Esophagus (tissue), 2 donors: ENCODE results near the gene SUMF2. TPM values are rescaled to one million over a fixed set of nuclear protein-coding genes. Genes with fewer than 3 reads are reported as not detected.
"Not testable (repeated sequence)": the region's sequence is repeated elsewhere in the genome, so short reads cannot be mapped to it uniquely, and the experiment has no call there.

ENCODE experiments used
- H3K27ac ChIP-seq, 2 donors: one replicate each; pipeline ENCODE4 v1.5.1; 2013; ENCODE audit warnings: low read depth in 2 of 2, mild to moderate bottlenecking in 2 of 2, inconsistent platforms in 1 of 2, low read length in 1 of 2, moderate library complexity in 1 of 2
- H3K27me3 ChIP-seq, 2 donors: one replicate each; pipeline ENCODE4 v1.6.1; 2013; ENCODE audit warnings: low read length in 2 of 2, control low read depth in 1 of 2, mild to moderate bottlenecking in 1 of 2; ENCODE audit not compliant: insufficient read depth in 2 of 2, control insufficient read depth in 1 of 2
- H3K36me3 ChIP-seq, 2 donors: one replicate each; pipeline ENCODE4 v1.6.1; 2013; ENCODE audit warnings: low read length in 1 of 2; ENCODE audit not compliant: control insufficient read depth in 2 of 2, insufficient read depth in 2 of 2
- H3K4me1 ChIP-seq, 2 donors: one replicate each; pipeline ENCODE4 v1.6.1; 2013; ENCODE audit warnings: low read length in 1 of 2; ENCODE audit not compliant: control insufficient read depth in 2 of 2, insufficient read depth in 2 of 2
- H3K4me3 ChIP-seq, 2 donors: one replicate each; pipeline ENCODE4 v1.5.1; 2013; ENCODE audit warnings: low read length in 2 of 2, mild to moderate bottlenecking in 2 of 2, low read depth in 1 of 2, moderate library complexity in 1 of 2
- H3K9me3 ChIP-seq, 2 donors: one replicate each; pipeline ENCODE4 v1.6.1; 2013; ENCODE audit warnings: mild to moderate bottlenecking in 2 of 2, low read depth in 1 of 2, low read length in 1 of 2, moderate library complexity in 1 of 2; ENCODE audit not compliant: control insufficient read depth in 2 of 2, insufficient read depth in 1 of 2
- WGBS, 2 donors: extraction: QIAGEN DNeasy Blood & Tissue Kit; methylation state at CpG; one replicate each; pipeline ENCODE4 v1.1.7; 2013; 5-methylcytosine and 5-hydroxymethylcytosine counted together
- polyA plus RNA-seq, 2 donors: library from polyadenylated mRNA; stranded (reverse); fragments of 200-250 nt; gene quantifications; one replicate each; pipeline ENCODE4 v1.2.3, GENCODE V29; 2013
- donor health status: healthy with polysubstance abuse.
- donor health status: Bipolar disorder and iron deficiency.

The SUMF2 gene
- polyA plus RNA-seq, 2 donors: 43.3 to 64.1 TPM

- no peaks in the 10 kb centered on the region for H3K36me3 ChIP-seq
- peak overlapping the region; percentile 63 to 83 for H3K4me3 ChIP-seq
- H3K4me1 ChIP-seq: no peaks in the 10 kb centered on the region
- no peaks in the 10 kb centered on the region for H3K27me3 ChIP-seq
- H3K9me3 ChIP-seq: no peaks in the 10 kb centered on the region
- 0 to 1% methylated on average over 27 of the region's 27 CpGs for WGBS, 2 donors
- peak overlapping the region; percentile 28 to 55 for H3K27ac ChIP-seq
Observed at GRCh38 chr7:56033671-56034432, 30.2 kb upstream of the SUMF2 start.

DNA sequence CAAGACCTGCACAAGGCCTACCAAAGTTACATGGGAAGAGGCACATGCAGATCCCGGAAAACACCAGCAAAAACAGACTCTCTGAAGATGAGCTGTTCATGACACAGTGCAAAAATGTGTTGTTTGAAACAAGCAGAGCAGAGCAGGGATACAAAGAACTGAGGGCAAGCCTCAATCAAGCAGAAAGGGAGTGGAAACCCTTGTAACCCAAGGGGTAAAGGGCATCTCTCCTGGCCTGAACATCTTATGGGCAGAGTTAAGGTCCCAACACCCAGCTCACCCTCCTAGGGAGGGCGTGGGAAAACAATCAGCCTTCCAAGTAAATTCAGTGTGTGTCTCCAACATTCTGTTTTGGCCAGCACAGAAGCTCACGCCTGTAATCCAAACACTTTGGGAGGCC, 23.4 kb upstream of the SUMF2 start:
- no peaks in the 10 kb centered on the region for H3K4me1 ChIP-seq
- 57 to 75% methylated on average over 3 of the region's 3 CpGs for WGBS, 2 donors
- H3K27ac ChIP-seq: peak overlapping the region in 1 of 2 donors; percentile 15
- H3K9me3 ChIP-seq: no peaks in the 10 kb centered on the region
- no peak overlapping the region for H3K4me3 ChIP-seq
- peaks cover 0 to 3% of the 10 kb centered on the region in 2 donors for H3K36me3 ChIP-seq
- no peaks in the 10 kb centered on the region for H3K27me3 ChIP-seq

DNA sequence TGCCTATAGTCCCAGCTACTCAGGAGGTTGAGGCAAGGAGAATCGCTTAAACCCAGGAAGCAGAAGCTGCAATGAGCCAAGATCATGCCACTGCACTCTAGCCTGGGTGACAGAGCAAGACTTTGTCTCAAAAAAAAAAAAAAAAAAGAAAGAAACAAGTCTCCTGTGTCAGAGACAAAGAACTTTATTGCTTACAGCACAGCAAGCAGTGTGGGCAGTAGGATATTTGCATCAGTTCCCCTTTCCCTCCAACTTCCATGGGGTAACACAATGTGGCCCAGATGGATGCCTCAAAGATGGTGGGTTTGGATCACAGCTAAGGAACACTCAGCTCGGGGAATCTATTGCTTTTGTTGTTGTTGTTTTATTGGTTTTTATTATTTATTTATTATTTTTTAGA, 18.3 kb upstream of the SUMF2 start:
- not testable (repeated sequence) for H3K27ac ChIP-seq, H3K9me3 ChIP-seq, H3K36me3 ChIP-seq, H3K4me3 ChIP-seq, H3K27me3 ChIP-seq, H3K4me1 ChIP-seq
- WGBS, 2 donors: 98 to 100% methylated on average over 2 of the region's 2 CpGs

- Histone ChIP-seq H3K27ac (peak overlapping the region; percentile 41 to 74), H3K27me3 (no peaks in the 10 kb centered on the region), H3K4me1 (peaks cover 0 to 4% of the 10 kb centered on the region in 2 donors), H3K9me3 (no peaks in the 10 kb centered on the region), H3K36me3 (peaks cover 0 to 3% of the 10 kb centered on the region in 2 donors), H3K4me3 (no peak overlapping the region)
- WGBS, 2 donors: 30 to 33% methylated on average over 5 of the region's 5 CpGs
Observed at GRCh38 chr7:56046721-56047445, 17.2 kb upstream of the SUMF2 start.

- WGBS, 2 donors: 65 to 69% methylated on average over 11 of the region's 11 CpGs
- H3K27me3 ChIP-seq, H3K4me3 ChIP-seq, H3K9me3 ChIP-seq, H3K36me3 ChIP-seq, H3K4me1 ChIP-seq, H3K27ac ChIP-seq: not testable (repeated sequence)
Observed at GRCh38 chr7:56047446-56048116, 16.5 kb upstream of the SUMF2 start.

GRCh38 chr7:56048245-56048644, 15.8 kb upstream of the SUMF2 start:
- Histone ChIP-seq H3K27ac (no peak overlapping the region), H3K4me3 (no peak overlapping the region)

DNA sequence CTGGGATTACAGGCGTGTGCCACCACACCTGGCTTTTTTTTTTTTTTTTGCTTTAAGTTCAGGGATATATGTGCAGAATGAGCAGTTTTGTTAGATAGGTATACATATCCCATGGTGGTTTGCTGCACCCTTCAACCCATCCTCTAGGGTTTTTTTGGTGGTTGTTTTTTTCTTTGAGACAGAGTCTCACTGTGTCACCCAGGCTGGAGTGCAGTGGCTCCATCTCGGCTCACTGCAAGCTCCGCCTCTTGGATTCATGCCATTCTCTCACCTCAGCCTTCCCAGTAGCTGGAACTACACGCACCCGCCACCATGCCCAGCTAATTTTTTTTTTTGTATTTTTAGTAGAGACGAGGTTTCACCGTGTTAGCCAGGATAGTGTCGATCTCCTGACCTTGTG, 15.3 kb upstream of the SUMF2 start:
- H3K27ac ChIP-seq, H3K9me3 ChIP-seq, H3K36me3 ChIP-seq, H3K4me3 ChIP-seq, H3K27me3 ChIP-seq, H3K4me1 ChIP-seq: not testable (repeated sequence)
- 45 to 61% methylated on average over 8 of the region's 8 CpGs for WGBS, 2 donors

More at GRCh38 chr7:56048245-56048644, 15.8 kb upstream of the SUMF2 start:
- H3K4me1 ChIP-seq: peaks cover 0 to 4% of the 10 kb centered on the region in 2 donors
- 73 to 82% methylated on average over 1 of the region's 1 CpG for WGBS, 2 donors
- peaks cover 0 to under 1% of the 10 kb centered on the region in 2 donors for H3K36me3 ChIP-seq
- no peaks in the 10 kb centered on the region for H3K27me3 ChIP-seq
- no peaks in the 10 kb centered on the region for H3K9me3 ChIP-seq

DNA sequence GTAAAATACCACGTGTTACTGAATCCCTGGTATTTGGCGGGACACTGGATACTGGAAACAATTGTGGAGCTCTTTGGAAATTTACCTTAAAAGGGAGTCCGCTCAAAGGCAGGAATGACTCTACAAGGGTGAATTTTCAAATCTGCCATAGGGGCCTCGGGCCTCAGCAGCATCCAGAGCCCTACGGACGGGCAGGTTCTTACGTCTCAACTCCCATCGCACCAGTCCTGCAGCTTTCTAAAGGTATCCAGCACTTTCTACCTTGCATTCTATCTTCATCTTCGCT, 13.1 kb upstream of the SUMF2 start:
- Histone ChIP-seq H3K36me3 (peaks cover 0 to 6% of the 10 kb centered on the region in 2 donors), H3K4me1 (peaks cover 0 to 4% of the 10 kb centered on the region in 2 donors), H3K9me3 (no peaks in the 10 kb centered on the region), H3K4me3 (peak overlapping the region; percentile 90 to 99), H3K27me3 (no peaks in the 10 kb centered on the region), H3K27ac (peak overlapping the region; percentile 96 to 97)
- WGBS, 2 donors: 0 to 1% methylated on average over 9 of the region's 9 CpGs

DNA sequence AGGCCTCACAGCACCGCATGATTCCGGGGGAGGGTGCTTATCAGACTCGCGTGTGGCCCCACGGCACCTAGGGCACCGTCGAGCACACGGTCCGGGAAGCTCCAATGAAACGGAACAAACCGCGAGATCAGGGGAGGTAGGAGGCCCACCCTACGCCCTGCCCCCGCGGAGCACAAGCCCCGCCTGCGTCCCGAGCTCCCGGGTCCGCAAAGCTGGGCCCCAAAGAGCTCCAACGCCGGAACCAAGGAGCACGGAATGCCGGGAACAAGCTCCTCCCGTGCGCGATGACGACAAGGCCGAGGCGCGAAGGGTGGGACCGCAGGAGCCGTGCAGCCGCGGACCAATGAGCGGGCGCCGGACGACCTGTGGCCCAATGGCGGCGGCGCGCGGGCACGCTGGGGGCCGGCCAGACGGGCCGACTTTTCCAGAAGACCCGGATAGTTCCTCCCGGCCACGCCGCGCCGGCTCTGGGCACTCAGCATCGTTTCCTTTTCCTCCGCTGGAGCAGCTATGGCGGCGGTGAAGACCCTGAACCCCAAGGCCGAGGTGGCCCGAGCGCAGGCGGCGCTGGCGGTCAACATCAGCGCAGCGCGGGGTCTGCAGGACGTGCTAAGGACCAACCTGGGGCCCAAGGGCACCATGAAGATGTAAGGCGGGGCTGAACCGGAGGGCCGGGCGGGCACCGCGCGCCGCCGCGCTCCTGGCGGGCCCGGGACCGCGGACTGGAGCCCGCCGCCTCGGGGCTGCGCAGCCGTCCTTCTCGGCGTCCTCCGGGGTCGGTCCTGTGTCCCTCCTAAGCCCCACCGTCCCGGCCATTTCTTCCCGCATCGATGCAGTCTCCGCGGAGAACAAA, 12.5 kb upstream of the SUMF2 start, which contains the start of the genes CCT6A and PSPH:
Gene CCT6A, plus strand, starts transcription at position 427 of the 853 bp plus-strand sequence. Its CDS starts 84 bp downstream, at position 511.
Gene PSPH, minus strand, starts transcription at position 106 of the 853 bp plus-strand sequence. CDS start 30,232 bp downstream, outside the sequence.
- WGBS, 2 donors: 0% methylated on average over 67 to 97 of the region's 97 CpGs
- H3K9me3 ChIP-seq: no peaks in the 10 kb centered on the region
- H3K4me3 ChIP-seq: peak within 1 kb of the TSS; percentile 90 to 99
- H3K27ac ChIP-seq: peak within 1 kb of the TSS; percentile 96 to 97
- peaks cover 4 to 6% of the 10 kb centered on the region in 2 donors for H3K36me3 ChIP-seq
- peaks cover 0 to 4% of the 10 kb centered on the region in 2 donors for H3K4me1 ChIP-seq
- no peaks in the 10 kb centered on the region for H3K27me3 ChIP-seq
